Endothelial cell of umbilical vein (primary cell): Measurements from ENCODE around the gene FGF19. TPM values are rescaled to one million over a fixed set of nuclear protein-coding genes. Genes with fewer than 3 reads are reported as not detected.

Experiments used
- BruUV-seq: library from RNA; stranded (reverse); fragments of 400-500 nt; replicated peaks from 2 replicates; lab custom pipeline; 2021; lab: Mats Ljungman, UMichigan
- CTCF ChIA-PET: fragments of 300-600, 350-600 bp; sonication (Branson Sonifier 250); formaldehyde crosslinking; loops from one replicate; lab custom pipeline; 2021; ENCODE audit warnings: antibody characterized with exemption, inconsistent platforms; lab: Charles Lee
- POLR2A ChIA-PET: fragments of 300-600, 350-600 bp; sonication (Branson Sonifier 250); formaldehyde crosslinking; loops from one replicate; lab custom pipeline; 2021; ENCODE audit warnings: antibody characterized with exemption, inconsistent platforms; lab: Charles Lee
- DNase-seq: peaks from one replicate; pipeline ENCODE4 v3.0.0-alpha.2; 2011; ENCODE audit warnings: low read depth, low spot score
- FAIRE-seq: peaks from 2 replicates; lab custom pipeline; 2011; peaks lifted over from hg19 to GRCh38; lab: Jason Lieb, UNC
- H2AFZ ChIP-seq: 2 replicates; pipeline ENCODE4 v1.6.0; 2012; ENCODE audit warnings: low read depth, low read length, control low read depth, inconsistent platforms
- H3K27ac ChIP-seq: 2 replicates; pipeline ENCODE4 v1.5.1; 2011; ENCODE audit warnings: low read depth, mild to moderate bottlenecking, control low read depth, low read length, moderate library complexity; ENCODE audit not compliant: insufficient read depth
- H3K27me3 ChIP-seq, 2 experiments: 2 replicates each; pipeline versions ENCODE4 v1.6.0 to v1.6.1; 2011; ENCODE audit warnings: low read length in 2 of 2, mixed read lengths in 1 of 2; ENCODE audit not compliant: control insufficient read depth in 2 of 2, insufficient read depth in 2 of 2
- H3K36me3 ChIP-seq, 2 experiments: 2 replicates in 1 of 2; 3 replicates in 1 of 2; pipeline ENCODE4 v1.5.1; 2011; ENCODE audit warnings: low read length in 2 of 2, mild to moderate bottlenecking in 1 of 2, moderate library complexity in 1 of 2; ENCODE audit not compliant: control insufficient read depth in 2 of 2, insufficient read depth in 2 of 2; ENCODE audit errors: extremely low read depth in 1 of 2
- H3K4me1 ChIP-seq: 3 replicates; pipeline ENCODE4 v1.5.1; 2011; ENCODE audit warnings: mild to moderate bottlenecking, low read length; ENCODE audit not compliant: control insufficient read depth, insufficient read depth; ENCODE audit errors: extremely low read depth
- H3K4me2 ChIP-seq: 2 replicates; pipeline ENCODE4 v1.6.1; 2011; ENCODE audit warnings: low read length, control low read depth, mixed read lengths; ENCODE audit not compliant: insufficient read depth
- H3K4me3 ChIP-seq, 3 experiments: fragments of 200-600 bp in 1 of 3; sonication (generic), shearing (Covaris generic) in 1 of 3; replicated peaks in 1 of 3; 2 replicates each; pipeline ENCODE4 v1.5.1; 2011 to 2016; ENCODE audit warnings: control low read depth in 3 of 3, low read length in 3 of 3, mild to moderate bottlenecking in 2 of 3, inconsistent platforms in 1 of 3, low read depth in 1 of 3, moderate library complexity in 1 of 3; ENCODE audit not compliant: insufficient read depth in 1 of 3
- H3K79me2 ChIP-seq: 2 replicates; pipeline ENCODE4 v1.6.0; 2012; ENCODE audit warnings: low read length, inconsistent platforms; ENCODE audit not compliant: control insufficient read depth, insufficient read depth
- H3K9ac ChIP-seq: replicated peaks from 2 replicates; pipeline ENCODE3; 2011; ENCODE audit warnings: low read length, control low read depth; ENCODE audit not compliant: insufficient read depth; ENCODE audit errors: extremely low read depth
- H3K9me1 ChIP-seq: replicated peaks from 3 replicates; pipeline ENCODE4 v1.6.0; 2011; ENCODE audit warnings: mild to moderate bottlenecking, low read length; ENCODE audit not compliant: control insufficient read depth, insufficient read depth; ENCODE audit errors: extremely low read depth
- H3K9me3 ChIP-seq: replicated peaks from 2 replicates; pipeline ENCODE4 v1.5.1; 2012; ENCODE audit warnings: low read length, inconsistent platforms; ENCODE audit not compliant: control insufficient read depth, insufficient read depth
- H4K20me1 ChIP-seq: replicated peaks from 2 replicates; pipeline ENCODE3; 2011; ENCODE audit warnings: mild to moderate bottlenecking, low read length; ENCODE audit not compliant: control insufficient read depth, insufficient read depth; ENCODE audit errors: extremely low read depth
- CTCF ChIP-seq, 2 donors: IDR thresholded peaks; 1 replicate in 1 of 2; 2 replicates in 1 of 2; pipeline ENCODE4 v1.5.1; 2011; ENCODE audit warnings: low read length in 2 of 2, mild to moderate bottlenecking in 2 of 2, moderate library complexity in 2 of 2, control low read depth in 1 of 2, inconsistent platforms in 1 of 2, low read depth in 1 of 2; ENCODE audit not compliant: insufficient read depth in 1 of 2; ENCODE audit errors: extremely low read depth in 1 of 2
- EZH2 ChIP-seq: IDR thresholded peaks from 2 replicates; pipeline ENCODE4 v1.6.1; 2012; ENCODE audit warnings: borderline replicate concordance, low read depth, mild to moderate bottlenecking, moderate library complexity, low read length, inconsistent platforms; ENCODE audit not compliant: severe bottlenecking
- FOS ChIP-seq: IDR thresholded peaks from 2 replicates; pipeline ENCODE4 v1.6.1; 2011; ENCODE audit warnings: mild to moderate bottlenecking, low read length, moderate library complexity, borderline replicate concordance; ENCODE audit not compliant: insufficient read depth
- GATA2 ChIP-seq: IDR thresholded peaks from 2 replicates; pipeline ENCODE4 v1.7.0; 2011; ENCODE audit warnings: low read depth, mild to moderate bottlenecking, moderate library complexity, mixed read lengths, low read length; ENCODE audit not compliant: insufficient read length, insufficient read depth
- JUN ChIP-seq: IDR thresholded peaks from 2 replicates; pipeline ENCODE4 v1.6.1; 2011; ENCODE audit warnings: borderline replicate concordance, low read depth; ENCODE audit not compliant: insufficient read length, insufficient read depth
- MAX ChIP-seq: IDR thresholded peaks from 2 replicates; pipeline ENCODE4 v1.6.1; 2011; ENCODE audit not compliant: insufficient read depth, insufficient read length
- MYC ChIP-seq: IDR thresholded peaks from one replicate; pipeline ENCODE4 v1.6.1; 2011; ENCODE audit warnings: mild to moderate bottlenecking, low read depth, low read length
- POLR2A ChIP-seq: IDR thresholded peaks from 2 replicates; pipeline ENCODE4 v1.6.1; 2012; ENCODE audit warnings: low read depth, mild to moderate bottlenecking, control low read depth, low read length
- POLR2AphosphoS5 ChIP-seq: IDR thresholded peaks from 2 replicates; pipeline ENCODE4 v1.6.1; 2012; ENCODE audit warnings: low read depth, mild to moderate bottlenecking, control low read depth, low read length, moderate library complexity; ENCODE audit not compliant: insufficient read depth
- dilution Hi-C: fragments of 300-500 bp; cut with MboI; formaldehyde crosslinking; loops from one replicate; pipeline ENCODE4 v1.15.0; 2019; ENCODE audit warnings: low sequenced_read_pairs; ENCODE audit not compliant: extremely low pct_ligation_motif_present
- intact Hi-C: fragments of 100-400 bp; cut with micrococcal nuclease; formaldehyde crosslinking; loops from one replicate; pipeline ENCODE4 v1.10.0; 2022
- polyA plus RNA-seq, 4 experiments: library from polyadenylated mRNA; depleted of rRNA in 3 of 4; stranded (reverse) in 3 of 4; unstranded in 1 of 4; fragments of >200 nt; gene quantifications; 2 replicates each; pipeline versions ENCODE4 v1.2.1 to v1.2.3, GENCODE V29; 2011 to 2012; ENCODE audit warnings: missing spikeins in 1 of 4
- total RNA-seq: library from RNA; stranded (reverse); gene quantifications from 2 replicates; pipeline ENCODE4 v1.2.3, GENCODE V29; 2021

FGF19 gene
- total and polyA plus RNA-seq, 2 donors (not counting 3 experiments of a cell fraction or from before 2014, with no cell fraction given): 0.03 TPM; not detected in 1

GRCh38 chr11:69732910-69733309 is 29.1 kb upstream of the FGF19 start:
- Histone ChIP-seq H3K36me3 (no peaks in the 10 kb centered on the region), H3K27ac (no peak overlapping the region), H3K4me2 (no peak overlapping the region), H2AFZ (no peak overlapping the region), H3K4me1 (no peaks in the 10 kb centered on the region), H3K4me3 (no peak overlapping the region), H3K9ac (no peak overlapping the region), H3K27me3 (peaks cover 0 to 1% of the 10 kb centered on the region in 2 experiments), H3K9me1 (no peaks in the 10 kb centered on the region), H3K79me2 (no peaks in the 10 kb centered on the region), H3K9me3 (no peaks in the 10 kb centered on the region), H4K20me1 (no peaks in the 10 kb centered on the region)
- intact Hi-C loops (no loop called here), dilution Hi-C loops (no loop called here)
- TF ChIP-seq FOS: no peak
- no peak for TF ChIP-seq POLR2A
- TF ChIP-seq MAX: no peak
- TF ChIP-seq MYC: no peak
- no peak for TF ChIP-seq EZH2
- no peak for TF ChIP-seq JUN
- no peak for TF ChIP-seq CTCF (IDR thresholded peaks at IDR 0.05; ENCODE audit: extremely low read depth in 1 of 2, insufficient read depth in 1 of 2, low read depth in 1 of 2, low read length in 2 of 2)
- no peak for TF ChIP-seq POLR2AphosphoS5
- no peak for TF ChIP-seq GATA2
- no TSS peak for BruUV-seq
- ChIA-PET POLR2A (no interaction called here), CTCF (no interaction called here)
- FAIRE-seq: no peak
- no peak for DNase-seq
